ENCODE data around the gene IWS1.
A peak's percentile ranks its signal among the peaks of the same experiment; 100 is the strongest.
"Not testable (repeated sequence)": the region's sequence is repeated elsewhere in the genome, so short reads cannot be mapped to it uniquely, and the experiment has no call there.

The IWS1 gene

DNA sequence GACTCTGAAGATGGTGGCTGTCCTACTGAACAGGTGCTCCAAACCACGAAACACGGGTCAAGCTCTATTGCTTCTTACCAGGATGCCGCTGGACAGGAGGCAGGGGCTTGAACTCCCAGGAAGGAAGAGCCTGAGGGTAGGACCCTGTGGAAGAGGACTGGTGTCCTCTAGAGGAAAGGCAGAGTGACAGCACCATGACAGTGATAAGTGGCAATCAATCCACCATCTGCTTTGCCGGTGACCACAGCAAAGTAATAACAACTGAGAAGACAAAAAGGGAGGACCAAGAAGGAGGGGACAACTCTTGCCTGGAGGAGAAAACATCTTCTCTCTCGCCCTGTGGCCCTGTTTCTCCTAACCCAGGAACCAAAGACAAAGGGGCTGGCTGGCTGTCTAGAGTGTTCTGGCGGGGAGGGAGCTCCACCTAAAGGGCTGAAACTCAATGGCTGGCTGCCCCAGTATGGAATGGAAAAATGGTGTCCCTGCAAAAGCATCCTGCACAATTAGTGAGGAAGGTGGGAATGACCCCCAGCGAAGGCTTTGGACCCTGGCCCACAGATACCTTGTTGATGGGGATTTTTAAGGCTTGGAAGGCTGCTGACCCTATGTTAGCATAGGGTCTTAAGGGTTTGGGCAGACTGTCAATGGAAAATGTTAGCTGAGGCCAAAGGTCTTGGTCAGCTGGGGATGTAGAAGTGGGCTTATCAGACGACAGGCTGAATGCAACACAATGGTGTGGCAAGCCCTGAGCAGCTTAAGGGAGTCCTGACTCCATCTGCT, 72.7 kb downstream of the IWS1 start:
- peak; percentile 84 for DNase-seq

- DNase-seq, result no peak
Measured at GRCh38 chr2:127453013-127453391, 73.3 kb downstream of the IWS1 start.

GRCh38 chr2:127452423-127452822, 73.9 kb downstream of the IWS1 start:
- not testable (repeated sequence) for DNase-seq

DNA sequence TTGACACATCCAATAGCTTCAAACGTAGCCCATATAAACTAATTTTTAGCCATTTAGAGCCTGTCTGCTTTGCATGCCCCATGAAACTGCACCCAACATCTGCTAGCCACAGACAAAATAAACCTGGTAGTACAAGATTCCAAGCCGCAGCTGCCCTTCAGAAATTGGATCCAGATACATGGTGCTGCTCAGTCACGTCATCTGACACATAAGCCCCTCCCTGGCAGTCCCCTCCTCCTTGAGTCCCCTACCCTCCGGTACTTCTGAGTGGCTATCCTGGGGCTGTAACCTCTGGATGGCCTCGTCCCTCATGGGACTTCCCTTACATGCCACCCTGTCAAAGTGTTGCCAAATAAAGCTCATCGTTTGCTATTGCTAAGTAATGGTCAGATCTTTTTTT, 74.3 kb downstream of the IWS1 start:
- DNase-seq, result no peak

- DNase-seq, result no peak
Measured at GRCh38 chr2:127449898-127450297, 76.4 kb downstream of the IWS1 start.

GRCh38 chr2:127449414-127449813, 76.9 kb downstream of the IWS1 start:
- no peak for DNase-seq

DNA sequence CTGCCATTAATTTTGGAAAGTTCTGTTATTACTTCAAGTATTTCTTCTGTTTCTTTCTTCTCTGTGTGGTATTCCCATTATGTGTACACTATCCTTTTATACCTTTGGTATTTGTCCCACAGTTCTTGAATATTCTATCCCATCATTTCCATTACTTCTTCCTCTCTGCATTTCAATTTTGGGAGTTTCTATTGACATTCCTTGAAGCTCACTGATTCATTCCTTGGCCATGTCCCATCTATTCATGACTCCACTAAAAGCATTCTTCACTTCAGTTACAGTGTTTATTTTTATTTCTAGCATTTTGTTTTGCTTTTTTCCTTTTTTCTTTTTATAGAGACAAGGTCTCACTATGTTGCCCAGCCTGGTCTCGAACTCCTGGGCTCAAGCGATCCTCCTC, 77.8 kb downstream of the IWS1 start:
- no peak for DNase-seq

DNA sequence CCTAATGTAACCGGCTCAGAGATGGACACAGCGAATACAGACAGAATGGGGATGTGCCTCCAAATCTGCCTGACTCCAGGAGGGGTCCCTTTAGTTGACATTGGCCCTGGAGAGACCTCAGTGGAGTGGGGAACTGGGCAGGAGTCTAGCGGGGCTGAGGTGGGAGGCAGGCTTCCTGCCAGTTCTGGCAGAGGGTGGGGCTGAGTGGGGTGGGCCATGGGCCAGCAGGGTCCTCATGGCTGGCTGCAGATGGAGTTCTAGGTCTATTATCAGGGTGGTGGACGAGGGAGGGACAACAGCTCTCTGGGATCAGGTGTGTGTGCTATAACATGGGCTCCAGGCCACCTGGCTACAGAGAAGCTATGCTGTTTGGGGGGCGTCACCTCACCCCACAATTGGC, 86.9 kb downstream of the IWS1 start:
- DNase-seq, result no peak

DNA sequence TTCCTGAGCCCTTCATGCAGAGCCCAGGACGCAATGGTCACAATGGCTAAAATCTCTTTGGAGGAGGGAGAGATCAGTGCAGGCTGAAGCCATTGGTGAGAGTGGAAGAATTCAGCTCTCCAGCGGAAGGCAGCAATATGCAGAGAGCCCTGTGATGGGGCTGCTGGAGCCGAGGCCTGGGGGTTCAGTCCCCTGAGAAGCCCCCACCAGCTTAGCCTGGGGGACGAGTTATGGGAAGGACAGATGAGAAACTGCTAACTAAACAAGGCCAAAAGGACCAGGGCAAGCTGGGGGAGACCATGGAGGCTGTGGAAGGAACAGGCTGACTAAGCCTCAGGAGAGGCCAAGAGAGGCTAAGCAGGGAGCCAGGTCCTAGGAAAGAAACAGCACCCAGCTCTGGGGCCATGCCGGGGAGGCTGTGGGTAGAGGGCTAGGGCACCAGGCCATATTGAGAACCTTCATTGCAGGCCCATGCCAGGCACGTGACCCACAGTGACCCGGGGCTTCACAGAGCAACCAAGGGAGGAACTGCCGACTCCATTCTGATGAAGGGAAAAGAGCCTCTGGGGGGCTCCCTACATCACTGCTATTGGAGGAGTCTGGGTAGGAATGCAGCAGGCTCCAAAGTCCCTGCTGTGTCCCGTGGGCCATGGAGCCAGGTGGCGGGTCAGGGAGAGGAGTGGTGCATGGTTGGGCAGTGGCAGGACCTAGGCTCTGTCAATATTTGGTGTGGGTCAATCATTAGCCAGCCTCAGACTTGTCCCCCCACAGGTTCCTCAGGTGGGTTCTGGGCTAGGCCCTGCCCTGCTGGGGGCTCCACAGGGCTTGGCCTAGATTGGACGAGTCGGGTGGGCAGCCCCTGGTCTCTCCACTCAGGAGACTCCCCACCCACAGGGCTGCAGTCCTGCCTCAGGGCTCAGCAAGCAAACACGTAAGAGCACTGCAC, 88.2 kb downstream of the IWS1 start:
- peak; percentile 91 for DNase-seq

DNA sequence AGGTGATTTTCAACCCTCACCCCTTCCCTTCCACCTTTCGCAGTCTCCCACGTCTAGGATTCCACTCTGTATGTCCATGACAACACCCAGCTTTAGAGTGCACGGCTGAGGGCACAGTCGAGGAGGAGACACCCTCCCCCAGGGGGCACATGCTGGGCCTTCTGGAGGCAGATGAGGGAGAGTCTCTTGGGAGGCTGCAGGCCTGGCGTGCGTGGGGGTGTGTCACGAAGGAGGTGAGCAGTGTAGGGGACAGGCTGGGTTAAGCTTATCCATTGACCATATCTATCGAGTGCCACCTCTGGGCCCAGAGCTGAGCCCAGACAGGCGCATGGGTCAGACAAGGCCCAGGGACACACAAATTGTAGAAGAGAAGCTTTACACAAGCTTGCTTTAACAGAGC, 89.2 kb downstream of the IWS1 start:
- no peak for DNase-seq

GRCh38 chr2:127434515-127434914, 91.8 kb downstream of the IWS1 start:
- DNase-seq, result no peak

DNA sequence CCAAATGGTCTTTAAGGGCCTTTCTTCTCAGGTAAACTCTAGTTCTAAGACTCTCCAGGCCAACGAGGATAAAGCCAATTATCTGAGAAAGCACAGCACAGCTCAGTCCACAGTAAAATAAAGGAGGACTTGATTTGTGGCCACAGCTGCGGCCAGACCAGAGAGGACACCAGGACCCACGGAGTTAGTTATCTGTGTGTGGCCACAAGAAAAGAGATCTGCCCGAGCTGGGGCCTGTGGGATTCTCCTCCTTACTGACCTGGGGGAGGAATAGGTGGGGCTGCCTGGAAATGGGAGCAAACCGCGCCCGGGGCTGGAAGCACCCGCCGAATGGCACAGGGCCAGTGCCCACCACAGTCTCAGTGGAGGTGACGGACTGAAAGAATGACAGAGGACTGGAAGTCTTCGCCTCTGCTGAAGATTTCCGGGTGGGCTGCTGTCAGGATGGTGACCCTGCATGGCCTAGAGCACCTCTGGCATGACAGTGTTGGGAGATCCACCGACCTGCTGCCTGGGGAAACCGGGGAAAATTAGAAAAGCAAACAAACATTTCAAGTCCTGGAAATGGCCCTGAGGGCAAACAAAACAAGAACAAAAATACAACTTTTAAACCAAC, 94.8 kb downstream of the IWS1 start:
- DNase-seq, result no peak
